NB4 (cell line): ENCODE measurements around the gene TMX4.

Experiments used
- DNase-seq: peaks from one replicate; pipeline ENCODE4 v3.0.0; 2010; ENCODE audit warnings: low read depth
- H3K4me3 ChIP-seq: one replicate; pipeline ENCODE4 v1.5.1; 2011; ENCODE audit warnings: mild to moderate bottlenecking, low read depth, low read length, moderate library complexity
- MAX ChIP-seq: IDR thresholded peaks from 2 replicates; pipeline ENCODE4 v1.6.1; 2011; ENCODE audit warnings: low read depth, low read length
- MYC ChIP-seq: IDR thresholded peaks from 2 replicates; pipeline ENCODE4 v1.6.1; 2011; ENCODE audit warnings: low read depth, low read length
- POLR2A ChIP-seq: IDR thresholded peaks from 2 replicates; pipeline ENCODE4 v1.6.1; 2011; ENCODE audit warnings: mild to moderate bottlenecking; ENCODE audit not compliant: insufficient read length; ENCODE audit errors: extremely low read depth
- TF ChIP-seq, protein P1 (sequence below): IDR thresholded peaks from one replicate; pipeline ENCODE4 v1.5.1; 2012; ENCODE audit warnings: low read depth, low read length

Gene TMX4

DNA sequence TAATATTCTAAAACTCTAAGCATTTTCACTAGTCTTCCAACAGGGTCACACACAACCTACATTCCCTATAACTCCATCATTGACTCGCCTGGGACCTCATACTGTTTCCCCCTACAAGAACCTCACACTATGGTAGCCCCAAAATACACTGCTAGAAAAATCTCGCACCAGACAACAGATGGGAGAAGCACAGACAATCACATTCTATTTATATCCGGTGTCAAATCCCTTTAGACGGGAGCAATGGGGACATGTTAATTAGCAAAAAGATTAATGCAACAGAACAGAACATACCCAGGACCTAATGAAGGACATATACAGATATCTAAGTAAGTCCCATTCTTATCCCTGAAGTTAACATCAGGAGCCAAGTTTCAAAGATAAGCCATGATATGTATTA, 33.6 kb downstream of the TMX4 start:
- DNase-seq: no peak
- H3K4me3 ChIP-seq: no peak overlapping the region
- no peak for TF ChIP-seq MYC
- TF ChIP-seq POLR2A: no peak
- TF ChIP-seq MAX: no peak
- TF ChIP-seq, protein P1, sequence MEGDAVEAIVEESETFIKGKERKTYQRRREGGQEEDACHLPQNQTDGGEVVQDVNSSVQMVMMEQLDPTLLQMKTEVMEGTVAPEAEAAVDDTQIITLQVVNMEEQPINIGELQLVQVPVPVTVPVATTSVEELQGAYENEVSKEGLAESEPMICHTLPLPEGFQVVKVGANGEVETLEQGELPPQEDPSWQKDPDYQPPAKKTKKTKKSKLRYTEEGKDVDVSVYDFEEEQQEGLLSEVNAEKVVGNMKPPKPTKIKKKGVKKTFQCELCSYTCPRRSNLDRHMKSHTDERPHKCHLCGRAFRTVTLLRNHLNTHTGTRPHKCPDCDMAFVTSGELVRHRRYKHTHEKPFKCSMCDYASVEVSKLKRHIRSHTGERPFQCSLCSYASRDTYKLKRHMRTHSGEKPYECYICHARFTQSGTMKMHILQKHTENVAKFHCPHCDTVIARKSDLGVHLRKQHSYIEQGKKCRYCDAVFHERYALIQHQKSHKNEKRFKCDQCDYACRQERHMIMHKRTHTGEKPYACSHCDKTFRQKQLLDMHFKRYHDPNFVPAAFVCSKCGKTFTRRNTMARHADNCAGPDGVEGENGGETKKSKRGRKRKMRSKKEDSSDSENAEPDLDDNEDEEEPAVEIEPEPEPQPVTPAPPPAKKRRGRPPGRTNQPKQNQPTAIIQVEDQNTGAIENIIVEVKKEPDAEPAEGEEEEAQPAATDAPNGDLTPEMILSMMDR: no peak

DNA sequence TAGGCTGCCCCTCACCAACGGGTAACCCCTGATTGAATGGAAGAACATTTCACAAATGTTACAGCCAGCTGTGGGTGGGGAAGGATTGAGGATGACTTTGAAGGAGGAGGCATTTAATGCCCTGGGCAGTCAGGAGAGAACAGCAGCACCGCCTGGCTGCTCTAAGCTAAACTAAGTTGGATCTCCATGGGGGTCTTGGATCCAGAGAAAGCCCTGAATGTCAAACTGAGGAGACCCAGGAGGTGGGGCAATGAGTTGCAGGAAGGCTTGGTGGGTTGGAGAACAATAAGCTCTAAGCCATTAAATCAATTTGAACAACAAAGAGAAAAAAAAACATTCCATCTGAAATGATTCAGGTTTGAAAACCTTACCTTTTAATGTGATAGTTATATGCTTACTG, 35.4 kb downstream of the TMX4 start:
- TF ChIP-seq MAX (no peak), MYC (no peak), POLR2A (no peak)
- TF ChIP-seq, protein P1: no peak
- H3K4me3 ChIP-seq: no peak overlapping the region
- DNase-seq: no peak

DNA sequence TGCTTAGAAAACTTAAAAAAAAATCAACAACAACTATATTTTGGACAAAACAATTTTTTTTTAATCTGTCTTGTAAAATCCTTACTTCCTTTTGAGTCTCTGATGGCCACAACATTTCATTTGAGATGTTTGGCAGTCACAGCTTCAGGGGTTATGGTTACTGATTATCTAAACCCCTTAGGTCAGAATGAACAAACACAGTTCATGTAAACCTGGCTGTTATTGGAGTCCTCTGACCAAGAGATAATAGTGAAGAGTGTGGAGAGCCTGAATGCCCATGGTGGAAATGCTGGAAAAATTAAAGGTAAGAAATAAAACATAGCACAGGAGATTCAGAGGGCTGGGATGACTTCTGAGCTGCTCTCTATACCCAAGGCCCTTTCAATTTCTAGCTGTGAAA, 38.2 kb downstream of the TMX4 start:
- TF ChIP-seq MYC: no peak
- no peak for TF ChIP-seq POLR2A
- TF ChIP-seq MAX: no peak
- TF ChIP-seq, protein P1: no peak
- H3K4me3 ChIP-seq: no peak overlapping the region
- DNase-seq: no peak

DNA sequence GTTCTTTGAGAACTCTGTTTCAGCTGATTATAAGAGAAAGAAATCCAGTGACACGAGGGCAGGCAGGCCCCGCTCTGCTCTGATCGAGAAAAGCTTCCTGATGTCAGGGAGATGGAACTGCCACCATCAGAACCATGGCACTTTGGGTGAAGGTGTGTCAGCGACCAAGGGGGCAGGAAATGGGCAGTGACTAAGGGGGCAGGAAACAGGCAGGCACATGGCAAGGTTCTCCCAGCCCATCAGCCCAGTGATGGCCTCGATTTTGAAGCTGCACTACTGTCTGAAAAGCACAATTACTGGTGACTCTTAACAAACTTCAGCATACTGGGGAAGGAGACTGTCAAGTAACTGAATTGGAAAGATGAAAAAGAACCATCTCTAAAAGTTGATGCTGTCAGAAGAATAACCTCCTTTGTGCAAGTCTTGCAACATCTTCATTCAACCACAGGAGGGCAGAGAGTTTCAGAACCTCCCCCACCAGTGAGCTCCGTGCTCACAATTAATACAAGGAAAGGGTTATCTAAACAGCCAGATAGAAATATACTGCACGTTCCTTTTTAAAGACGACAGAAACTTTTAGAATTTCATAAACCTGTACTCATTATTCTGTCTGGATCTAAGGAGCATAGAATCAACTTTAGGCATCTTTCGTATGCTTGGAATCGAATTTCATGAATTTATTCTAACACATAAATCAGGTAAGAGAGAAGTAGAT, 39.1 kb downstream of the TMX4 start:
- TF ChIP-seq MYC: no peak
- no peak for TF ChIP-seq POLR2A
- TF ChIP-seq, protein P1: peak; percentile 54
- TF ChIP-seq MAX: no peak
- DNase-seq: peak; percentile 70
- no peak overlapping the region for H3K4me3 ChIP-seq

DNA sequence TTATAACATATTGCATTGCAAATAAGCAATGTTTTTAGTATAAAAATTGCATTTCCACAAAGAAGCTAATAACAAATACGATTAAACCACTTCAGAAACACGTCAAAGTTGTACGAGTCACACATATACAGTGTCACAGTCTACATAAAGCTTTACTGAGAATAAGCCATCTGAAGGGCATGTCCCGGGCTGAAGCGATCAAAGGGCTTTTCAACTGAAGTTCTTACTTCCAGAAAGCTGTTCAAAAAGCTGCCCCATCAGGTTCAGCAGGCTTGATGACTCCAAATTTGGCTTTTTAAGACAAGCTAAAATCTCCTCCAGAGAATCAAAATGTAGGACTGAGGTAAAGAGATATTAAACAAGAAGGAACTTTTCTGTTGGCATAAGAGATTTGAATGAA, 41.9 kb downstream of the TMX4 start:
- H3K4me3 ChIP-seq: no peak overlapping the region
- no peak for DNase-seq
- TF ChIP-seq, protein P1: no peak
- no peak for TF ChIP-seq MYC
- no peak for TF ChIP-seq MAX
- no peak for TF ChIP-seq POLR2A

- DNase-seq: no peak
- TF ChIP-seq, protein P1: no peak
- TF ChIP-seq POLR2A: no peak
- no peak for TF ChIP-seq MAX
- no peak for TF ChIP-seq MYC
- no peak overlapping the region for H3K4me3 ChIP-seq
Observed at GRCh38 chr20:7975851-7976414, 43.6 kb downstream of the TMX4 start.
